Fibroblast of lung (primary cell): ENCODE results near the gene SDS. TPM values are rescaled to one million over a fixed set of nuclear protein-coding genes. Genes with fewer than 3 reads are reported as not detected.

Source experiments
- DNase-seq, 2 donors: peaks; one replicate each; pipeline versions ENCODE4 v3.0.0 to v3.0.0-alpha.2; 2010; ENCODE audit warnings: low read depth in 2 of 2
- H2AFZ ChIP-seq: 2 replicates; pipeline ENCODE4 v1.5.1; 2012; ENCODE audit warnings: low read length, control low read depth, inconsistent platforms
- H3K27ac ChIP-seq: 2 replicates; pipeline ENCODE4 v1.5.1; 2011; ENCODE audit warnings: low read length, control low read depth; ENCODE audit not compliant: insufficient read depth
- H3K27me3 ChIP-seq: 2 replicates; pipeline ENCODE4 v1.5.1; 2011; ENCODE audit warnings: mild to moderate bottlenecking, low read length; ENCODE audit not compliant: control insufficient read depth, insufficient read depth
- H3K36me3 ChIP-seq: 2 replicates; pipeline ENCODE4 v1.5.1; 2011; ENCODE audit warnings: low read length; ENCODE audit not compliant: control insufficient read depth, insufficient read depth
- H3K4me1 ChIP-seq: 2 replicates; pipeline ENCODE4 v1.5.1; 2011; ENCODE audit warnings: low read length; ENCODE audit not compliant: control insufficient read depth, insufficient read depth; ENCODE audit errors: extremely low read depth
- H3K4me2 ChIP-seq: 2 replicates; pipeline ENCODE4 v1.5.1; 2011; ENCODE audit warnings: low read length, control low read depth; ENCODE audit not compliant: insufficient read depth; ENCODE audit errors: extremely low read depth
- H3K4me3 ChIP-seq, 4 experiments: fragments of 200-600 bp in 1 of 4; sonication (generic) in 1 of 4; replicated peaks in 1 of 4; 2 replicates each; pipeline ENCODE4 v1.5.1; 2011 to 2016; ENCODE audit warnings: low read length in 4 of 4, low read depth in 3 of 4, mild to moderate bottlenecking in 3 of 4, control low read depth in 2 of 4, inconsistent platforms in 1 of 4, mixed read lengths in 1 of 4; ENCODE audit not compliant: insufficient read depth in 1 of 4; ENCODE audit errors: control extremely low read depth in 1 of 4
- H3K79me2 ChIP-seq: 2 replicates; pipeline ENCODE4 v1.5.1; 2012; ENCODE audit warnings: mild to moderate bottlenecking, low read length, inconsistent platforms; ENCODE audit not compliant: control insufficient read depth, insufficient read depth
- H3K9ac ChIP-seq: 2 replicates; pipeline ENCODE4 v1.5.1; 2011; ENCODE audit warnings: mild to moderate bottlenecking, low read length, control low read depth; ENCODE audit not compliant: insufficient read depth
- H3K9me3 ChIP-seq: 2 replicates; pipeline ENCODE4 v1.5.1; 2012; ENCODE audit warnings: low read depth, low read length; ENCODE audit not compliant: control insufficient read depth, insufficient read depth
- H4K20me1 ChIP-seq: 2 replicates; pipeline ENCODE4 v1.5.1; 2011; ENCODE audit warnings: low read length; ENCODE audit not compliant: control insufficient read depth, insufficient read depth; ENCODE audit errors: extremely low read depth
- EZH2 ChIP-seq: IDR thresholded peaks from 2 replicates; pipeline ENCODE4 v1.5.1; 2012; ENCODE audit warnings: low read length, control low read depth, mild to moderate bottlenecking; ENCODE audit errors: missing control alignments
- polyA plus RNA-seq, 2 donors: library from polyadenylated mRNA; depleted of rRNA in 1 of 2; stranded (reverse) in 1 of 2; unstranded in 1 of 2; fragments of >200 nt; gene quantifications; 2 replicates each; pipeline ENCODE4 v1.2.1, GENCODE V29; 2011 to 2012; ENCODE audit warnings: missing spikeins in 1 of 2
- total RNA-seq: library from RNA; depleted of rRNA; stranded (reverse); fragments of >200 nt; gene quantifications from 2 replicates; pipeline ENCODE4 v1.2.1, GENCODE V29; 2014
- TF ChIP-seq, protein P1 (sequence below), 2 donors: IDR thresholded peaks in 1 of 2; conservative IDR thresholded peaks in 1 of 2; 1 replicate in 1 of 2; 2 replicates in 1 of 2; pipeline ENCODE4 v1.5.1; 2011 to 2012; ENCODE audit warnings: low read length in 2 of 2, control low read depth in 1 of 2, inconsistent platforms in 1 of 2, low read depth in 1 of 2, mild to moderate bottlenecking in 1 of 2

The SDS gene
- total and polyA plus RNA-seq, 2 donors (not counting 1 experiment from before 2014, with no cell fraction given): not detected

GRCh38 chr12:113392520-113392919, 11.2 kb downstream of the SDS start:
- Histone ChIP-seq H3K9me3 (no peaks in the 10 kb centered on the region), H2AFZ (no peak overlapping the region), H3K4me3 (no peak overlapping the region), H3K27me3 (peaks cover 2% of the 10 kb centered on the region), H3K9ac (no peak overlapping the region), H3K4me1 (no peaks in the 10 kb centered on the region), H4K20me1 (no peaks in the 10 kb centered on the region), H3K4me2 (no peak overlapping the region), H3K36me3 (peaks cover 2% of the 10 kb centered on the region), H3K79me2 (no peaks in the 10 kb centered on the region), H3K27ac (no peak overlapping the region)
- no peak for DNase-seq
- TF ChIP-seq, protein P1, sequence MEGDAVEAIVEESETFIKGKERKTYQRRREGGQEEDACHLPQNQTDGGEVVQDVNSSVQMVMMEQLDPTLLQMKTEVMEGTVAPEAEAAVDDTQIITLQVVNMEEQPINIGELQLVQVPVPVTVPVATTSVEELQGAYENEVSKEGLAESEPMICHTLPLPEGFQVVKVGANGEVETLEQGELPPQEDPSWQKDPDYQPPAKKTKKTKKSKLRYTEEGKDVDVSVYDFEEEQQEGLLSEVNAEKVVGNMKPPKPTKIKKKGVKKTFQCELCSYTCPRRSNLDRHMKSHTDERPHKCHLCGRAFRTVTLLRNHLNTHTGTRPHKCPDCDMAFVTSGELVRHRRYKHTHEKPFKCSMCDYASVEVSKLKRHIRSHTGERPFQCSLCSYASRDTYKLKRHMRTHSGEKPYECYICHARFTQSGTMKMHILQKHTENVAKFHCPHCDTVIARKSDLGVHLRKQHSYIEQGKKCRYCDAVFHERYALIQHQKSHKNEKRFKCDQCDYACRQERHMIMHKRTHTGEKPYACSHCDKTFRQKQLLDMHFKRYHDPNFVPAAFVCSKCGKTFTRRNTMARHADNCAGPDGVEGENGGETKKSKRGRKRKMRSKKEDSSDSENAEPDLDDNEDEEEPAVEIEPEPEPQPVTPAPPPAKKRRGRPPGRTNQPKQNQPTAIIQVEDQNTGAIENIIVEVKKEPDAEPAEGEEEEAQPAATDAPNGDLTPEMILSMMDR (conservative IDR thresholded peaks at IDR 0.05 in 1 of 2, IDR thresholded peaks at IDR 0.05 in 1 of 2; ENCODE audit: low read depth in 1 of 2, low read length in 2 of 2): no peak
- TF ChIP-seq EZH2: no peak

GRCh38 chr12:113391650-113392337, 11.9 kb downstream of the SDS start:
- Histone ChIP-seq H3K79me2 (no peaks in the 10 kb centered on the region), H3K9me3 (no peaks in the 10 kb centered on the region), H3K4me3 (no peak overlapping the region), H4K20me1 (no peaks in the 10 kb centered on the region), H3K36me3 (peaks cover 3% of the 10 kb centered on the region), H3K27ac (no peak overlapping the region), H3K9ac (no peak overlapping the region), H3K4me2 (no peak overlapping the region), H3K27me3 (no peaks in the 10 kb centered on the region), H2AFZ (no peak overlapping the region), H3K4me1 (no peaks in the 10 kb centered on the region)
- TF ChIP-seq EZH2: no peak
- TF ChIP-seq, protein P1 (conservative IDR thresholded peaks at IDR 0.05 in 1 of 2, IDR thresholded peaks at IDR 0.05 in 1 of 2; ENCODE audit: low read depth in 1 of 2, low read length in 2 of 2): no peak
- no peak for DNase-seq

DNA sequence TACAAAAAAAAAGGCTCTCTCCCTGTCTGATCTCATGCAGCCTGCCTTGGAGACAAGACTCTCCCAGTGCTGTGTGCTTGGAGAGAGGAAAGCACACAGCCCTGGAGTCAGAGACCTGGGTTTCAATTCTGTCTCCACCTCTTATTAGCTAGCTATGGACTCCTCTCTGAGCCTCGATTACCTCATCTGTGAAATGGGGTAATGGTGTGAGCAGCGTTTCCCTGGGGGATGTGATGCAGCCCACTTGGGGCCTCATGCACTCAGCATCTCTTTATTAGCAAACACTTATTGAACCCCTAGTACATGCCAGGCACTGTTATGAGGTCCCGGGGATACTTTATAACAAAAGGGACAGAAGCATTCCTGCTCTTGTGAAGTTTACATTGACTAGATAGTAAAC, 12.5 kb downstream of the SDS start:
- Histone ChIP-seq H3K9ac (no peak overlapping the region), H3K27ac (no peak overlapping the region), H2AFZ (no peak overlapping the region), H4K20me1 (no peaks in the 10 kb centered on the region), H3K36me3 (peaks cover 5% of the 10 kb centered on the region), H3K27me3 (no peaks in the 10 kb centered on the region), H3K4me3 (no peak overlapping the region), H3K9me3 (no peaks in the 10 kb centered on the region), H3K4me1 (no peaks in the 10 kb centered on the region), H3K4me2 (no peak overlapping the region), H3K79me2 (no peaks in the 10 kb centered on the region)
- TF ChIP-seq EZH2: no peak
- TF ChIP-seq, protein P1 (conservative IDR thresholded peaks at IDR 0.05 in 1 of 2, IDR thresholded peaks at IDR 0.05 in 1 of 2; ENCODE audit: low read depth in 1 of 2, low read length in 2 of 2): no peak
- DNase-seq: no peak
